ENCODE results near the gene DMAC1.
A peak's percentile ranks its signal among the peaks of the same experiment; 100 is the strongest.

DMAC1 gene

GRCh38 chr9:7799234-7799943 lies at the start of gene DMAC1:
DMAC1 (minus strand) TSS chr9:7799778; CDS start chr9:7799734, 44 bp downstream.
- peak; percentile 58 for DNase-seq

GRCh38 chr9:7849362-7849761 lies 49.8 kb upstream of the DMAC1 start:
- no peak for DNase-seq

GRCh38 chr9:7848498-7848897 lies 48.9 kb upstream of the DMAC1 start:
- no peak for DNase-seq

GRCh38 chr9:7844242-7844641 lies 44.7 kb upstream of the DMAC1 start:
- DNase-seq = no peak

- DNase-seq = no peak
These were observed 42.3 kb upstream of the DMAC1 start for GRCh38 chr9:7841831-7842230.

- no peak for DNase-seq
These were observed 35.0 kb upstream of the DMAC1 start for GRCh38 chr9:7834531-7834930.

- DNase-seq = no peak
These were observed 28.8 kb upstream of the DMAC1 start for GRCh38 chr9:7828334-7828733.

- DNase-seq = no peak
These were observed 28.2 kb upstream of the DMAC1 start for GRCh38 chr9:7827792-7828191.

GRCh38 chr9:7827056-7827455 lies 27.5 kb upstream of the DMAC1 start:
- no peak for DNase-seq

- DNase-seq = no peak
These were observed 24.1 kb upstream of the DMAC1 start for GRCh38 chr9:7823651-7824050.

- DNase-seq = no peak
These were observed 20.4 kb upstream of the DMAC1 start for GRCh38 chr9:7819984-7820383.

GRCh38 chr9:7816021-7816420 lies 16.4 kb upstream of the DMAC1 start:
- DNase-seq = no peak

GRCh38 chr9:7813030-7813429 lies 13.5 kb upstream of the DMAC1 start:
- no peak for DNase-seq

GRCh38 chr9:7811677-7812076 lies 12.1 kb upstream of the DMAC1 start:
- DNase-seq = no peak

- no peak for DNase-seq
These were observed 3.1 kb upstream of the DMAC1 start for GRCh38 chr9:7802666-7803065.

GRCh38 chr9:7799944-7800285 lies 337 bp upstream of the DMAC1 start:
- DNase-seq = no peak

- DNase-seq = no peak
These were observed 5.4 kb downstream of the DMAC1 start for GRCh38 chr9:7794196-7794595.

GRCh38 chr9:7791394-7791793 lies 8.2 kb downstream of the DMAC1 start:
- no peak for DNase-seq

- no peak for DNase-seq
These were observed 8.8 kb downstream of the DMAC1 start for GRCh38 chr9:7790819-7791182.

- DNase-seq = no peak
These were observed 9.4 kb downstream of the DMAC1 start for GRCh38 chr9:7790022-7790818.

GRCh38 chr9:7788772-7789171 lies 10.8 kb downstream of the DMAC1 start:
- DNase-seq = no peak

- DNase-seq = no peak
These were observed 13.8 kb downstream of the DMAC1 start for GRCh38 chr9:7785813-7786212.

- no peak for DNase-seq
These were observed 15.1 kb downstream of the DMAC1 start for GRCh38 chr9:7784472-7784871.

GRCh38 chr9:7783635-7784063 lies 15.9 kb downstream of the DMAC1 start:
- no peak for DNase-seq

Measured in NCI-H2171 (cell line).